Cardiac septum (tissue), 1 donor: ENCODE data around the gene GAS2L2. TPM values are rescaled to one million over a fixed set of nuclear protein-coding genes. Genes with fewer than 3 reads are reported as not detected.
A peak's percentile ranks its signal among the peaks of the same experiment; 100 is the strongest.

ENCODE experiments used
- DNase-seq: peaks from one replicate; pipeline ENCODE4 v3.0.0-alpha.2; 2020; ENCODE audit warnings: low spot score
- intact Hi-C: fragments of 100-400 bp; cut with DNase I; formaldehyde crosslinking; loops from one replicate; pipeline ENCODE4 v1.14.0; 2022
- total RNA-seq: library from RNA; stranded (reverse); fragmentation: NEBNext Ultra II Directional; extraction: Animal tissue kit (Norgen Biotek cat#: 25700); gene quantifications from one replicate; pipeline ENCODE4 v1.2.1, GENCODE V29; 2021
- donor health status: DM: no; HTN: no; CAD: no.

The GAS2L2 gene
- total RNA-seq, 1 donor from 2014 or later = 0.08 TPM

DNA sequence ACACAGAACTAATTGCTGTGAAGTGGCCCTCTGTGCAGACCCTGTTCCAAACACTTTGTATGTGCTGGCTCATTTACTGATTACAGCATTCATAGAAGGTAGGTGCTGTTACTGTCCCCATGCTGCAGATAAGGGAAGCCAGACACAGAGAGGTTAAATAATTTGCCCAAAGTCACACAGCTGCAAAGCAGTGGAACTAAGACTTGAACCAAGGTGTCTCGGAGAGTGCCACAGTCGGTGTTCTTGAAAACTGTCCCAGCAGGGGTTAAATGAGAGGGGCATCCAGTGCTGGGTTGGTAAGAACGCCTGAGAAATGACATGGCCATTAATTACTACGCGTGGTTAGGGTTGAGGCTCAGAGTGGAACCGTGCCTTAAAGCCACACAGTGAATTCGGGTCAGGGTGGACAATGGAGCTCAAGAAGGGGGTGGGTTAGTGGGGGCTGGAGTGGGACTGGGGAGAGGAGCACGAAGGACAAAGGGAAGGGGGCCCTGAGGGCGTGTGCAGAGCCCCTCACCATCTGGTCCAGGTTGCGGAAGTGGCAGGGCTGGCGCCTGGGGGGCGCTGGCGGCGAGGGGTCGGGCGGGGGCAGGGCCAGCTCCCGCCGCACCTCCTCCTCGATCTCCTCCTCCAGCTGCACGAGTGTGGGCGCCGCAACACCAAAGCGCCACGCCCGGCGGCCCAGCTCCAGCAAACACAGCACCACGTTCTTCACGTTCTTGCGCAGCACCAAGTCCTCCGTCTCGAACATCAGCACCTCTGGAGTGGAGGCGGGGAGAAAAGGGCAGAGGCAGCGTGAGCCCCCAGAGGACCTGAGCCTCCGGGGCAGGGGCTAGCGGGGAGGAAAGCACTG is 3.3 kb downstream of the GAS2L2 start:
- DNase-seq = no peak
- intact Hi-C loops = no loop called here

DNA sequence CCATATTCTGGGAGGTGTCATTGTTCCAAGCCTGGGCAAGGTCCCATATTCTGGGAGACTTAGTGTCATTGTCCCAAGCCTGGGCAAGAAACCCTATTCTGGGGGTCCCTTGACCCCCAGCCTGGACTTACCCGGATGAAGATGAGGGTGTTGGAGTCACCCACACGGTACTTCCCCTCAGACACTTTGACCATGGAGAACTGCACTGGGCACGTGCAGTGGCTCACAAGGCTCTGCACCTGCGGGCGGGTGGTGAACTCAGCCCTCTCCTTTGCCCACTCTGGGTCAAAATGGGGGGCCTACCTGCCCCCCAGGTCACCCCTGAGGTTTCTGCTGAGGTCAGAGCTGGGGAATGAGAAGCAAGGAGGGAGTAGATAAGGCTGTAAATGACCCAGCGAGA is 4.1 kb downstream of the GAS2L2 start:
- DNase-seq = no peak
- intact Hi-C loops = no loop called here

- DNase-seq = no peak
- intact Hi-C loops = no loop called here
Observed at GRCh38 chr17:35748341-35748841, 4.6 kb downstream of the GAS2L2 start.

DNA sequence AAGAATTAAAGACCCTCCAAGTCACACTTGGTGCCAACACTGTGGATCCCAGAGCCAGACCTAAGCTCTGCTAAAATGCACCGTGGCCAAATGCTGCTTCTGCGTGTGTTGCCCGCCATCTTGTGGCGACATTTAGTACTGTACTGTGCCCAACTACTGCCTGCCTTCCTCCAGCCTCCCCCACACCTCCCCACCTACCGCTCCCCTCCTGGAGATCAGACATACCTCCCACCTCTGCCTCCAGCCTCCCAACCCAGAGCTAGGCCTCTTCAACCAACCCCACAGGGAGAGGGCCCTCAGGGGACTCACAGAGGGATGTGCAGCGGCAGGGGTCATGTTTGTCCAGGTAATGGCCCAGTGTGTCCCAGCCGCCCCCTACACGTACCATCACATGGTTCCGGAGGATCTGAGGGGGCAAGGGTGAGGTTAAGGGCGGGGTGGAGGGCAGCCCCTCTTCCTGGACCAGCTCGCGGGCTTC is 5.5 kb downstream of the GAS2L2 start:
- DNase-seq = no peak
- intact Hi-C loops = loop anchor here (2.0 kb wide), 2 partner anchors 87 to 135 kb away; no protein-coding TSS in a partner anchor

- DNase-seq = no peak
Observed at GRCh38 chr17:35745749-35746320, 7.2 kb downstream of the GAS2L2 start.

DNA sequence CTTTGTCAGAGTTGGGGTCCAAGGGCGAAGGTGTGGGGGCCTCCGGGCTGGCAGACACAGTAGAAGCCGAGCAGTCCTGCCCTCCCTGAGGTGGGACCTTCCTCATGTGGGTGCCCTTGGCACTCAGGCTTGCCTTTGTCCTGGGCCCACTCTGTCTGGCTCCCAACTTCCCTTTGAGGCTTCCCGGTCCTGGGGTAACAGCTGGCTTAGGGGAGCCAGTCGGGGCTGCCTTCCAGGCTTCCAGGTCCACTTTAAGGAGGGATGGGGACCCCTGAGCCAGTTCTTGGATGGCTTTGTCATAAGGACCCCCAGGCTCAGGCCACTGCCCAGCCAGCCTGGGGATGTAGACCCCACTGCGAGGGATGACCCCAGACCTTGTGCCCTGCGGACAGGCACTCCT is 7.8 kb downstream of the GAS2L2 start:
- no peak for DNase-seq
- intact Hi-C loops = no loop called here

More at GRCh38 chr17:35745749-35746320, 7.2 kb downstream of the GAS2L2 start:
- intact Hi-C loops = loop anchor here (2.0 kb wide), 2 partner anchors 85 to 133 kb away; no protein-coding TSS in a partner anchor

DNA sequence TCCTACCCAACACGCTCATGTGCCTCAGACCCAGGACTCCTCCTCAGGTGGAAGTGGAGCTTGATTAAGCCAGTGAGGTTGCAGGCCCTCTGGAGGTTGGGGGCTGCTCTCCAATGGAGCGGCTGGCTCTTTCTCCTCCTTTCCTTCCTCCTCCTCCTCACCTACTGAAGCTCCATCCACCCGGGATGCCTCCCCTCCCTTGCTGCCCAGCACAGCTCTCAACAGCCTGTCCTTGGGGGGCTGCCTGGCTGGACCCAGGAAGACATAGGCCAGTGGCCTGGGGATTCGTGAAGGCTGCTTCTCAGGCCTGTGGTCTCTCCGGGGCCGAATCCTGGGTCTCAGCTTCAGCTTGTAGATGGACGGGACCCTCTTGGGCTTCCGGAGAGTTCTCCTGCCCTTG is 8.2 kb downstream of the GAS2L2 start:
- no peak for DNase-seq
- intact Hi-C loops = no loop called here

- intact Hi-C loops = no loop called here
- DNase-seq = no peak
Observed at GRCh38 chr17:35743626-35744328, 9.3 kb downstream of the GAS2L2 start.

GRCh38 chr17:35742896-35743477 is 10.1 kb downstream of the GAS2L2 start:
- DNase-seq = no peak
- intact Hi-C loops = no loop called here

- DNase-seq = no peak
- intact Hi-C loops = no loop called here
Observed at GRCh38 chr17:35742496-35742895, 10.5 kb downstream of the GAS2L2 start.

GRCh38 chr17:35740997-35741931 is 11.8 kb downstream of the GAS2L2 start:
- DNase-seq = no peak
- intact Hi-C loops = no loop called here

DNA sequence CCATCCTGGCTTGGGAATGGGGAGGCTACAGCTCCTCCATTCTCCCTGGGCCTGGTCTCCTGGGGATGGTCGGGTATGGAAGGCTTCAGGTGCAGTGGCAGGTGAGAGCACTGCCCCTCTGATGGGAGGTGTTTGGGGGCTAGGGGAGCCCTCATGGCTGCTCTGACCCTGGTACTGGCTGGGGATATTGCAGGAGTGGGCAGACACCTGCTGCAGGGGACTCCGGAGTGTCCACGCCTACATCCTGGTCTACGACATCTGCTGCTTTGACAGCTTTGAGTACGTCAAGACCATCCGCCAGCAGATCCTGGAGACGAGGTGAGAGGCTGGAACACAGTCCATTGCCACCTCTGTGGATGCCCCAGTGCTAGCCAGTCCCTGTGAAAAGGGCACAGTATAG is 12.8 kb downstream of the GAS2L2 start:
- DNase-seq = no peak
- intact Hi-C loops = no loop called here

DNA sequence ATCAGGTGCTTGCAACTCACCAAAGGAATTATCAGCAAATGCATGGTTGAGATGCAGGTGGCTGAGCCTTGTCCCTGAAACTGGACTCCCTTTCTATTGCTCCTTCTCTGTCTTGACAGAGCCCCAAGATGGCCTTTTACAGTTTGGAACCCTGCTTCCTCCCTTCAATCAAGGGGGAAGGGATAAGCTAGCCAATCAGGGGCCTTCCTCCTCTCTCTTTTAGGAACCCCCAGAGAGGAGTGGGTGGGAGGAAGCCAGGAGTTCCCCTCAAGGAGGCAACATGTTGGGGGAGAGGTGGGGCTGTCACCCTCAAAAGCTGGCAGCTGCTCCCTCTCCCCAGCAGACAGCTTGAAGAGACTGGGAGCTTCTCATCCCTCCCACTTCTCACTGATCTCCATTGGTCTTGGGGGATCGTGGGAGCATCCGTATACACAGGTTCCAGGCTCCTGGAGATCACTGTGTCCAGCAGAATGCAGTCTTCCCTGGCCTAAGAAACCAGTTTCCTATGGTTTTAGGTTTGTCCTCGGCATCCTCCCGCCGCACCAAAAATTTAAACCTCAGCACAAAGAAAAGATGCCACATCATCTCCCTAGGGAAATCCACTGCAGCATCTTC is 14.4 kb downstream of the GAS2L2 start:
- DNase-seq = no peak

GRCh38 chr17:35736236-35736635 is 16.8 kb downstream of the GAS2L2 start:
- DNase-seq = no peak
- intact Hi-C loops = no loop called here

More for the DNA sequence above, 14.4 kb downstream of the GAS2L2 start:
- intact Hi-C loops = no loop called here

- intact Hi-C loops = no loop called here
- DNase-seq = no peak
Observed at GRCh38 chr17:35735036-35735805, 17.8 kb downstream of the GAS2L2 start.

DNA sequence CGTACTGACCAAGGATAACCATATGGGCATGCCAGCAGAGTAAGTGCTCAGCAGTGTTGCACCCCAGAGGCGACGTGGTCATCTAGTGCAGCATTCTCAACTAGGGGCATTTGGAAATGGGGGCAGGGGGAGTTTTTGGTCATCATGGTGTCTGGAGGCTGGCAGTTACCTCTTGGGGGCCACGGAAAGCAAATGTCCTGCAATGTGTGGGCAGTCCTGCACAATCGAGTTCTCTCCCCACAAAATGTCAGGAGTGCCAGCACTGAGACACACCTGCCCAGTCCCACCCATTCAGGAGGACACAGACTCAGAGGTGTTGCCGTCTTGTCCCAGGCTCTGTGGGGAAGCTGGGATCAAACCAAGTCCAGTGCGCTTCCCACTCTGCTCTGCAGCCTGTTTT is 18.6 kb downstream of the GAS2L2 start:
- intact Hi-C loops = loop anchor here (5.0 kb wide), 2 partner anchors 37 to 122 kb away; no protein-coding TSS in a partner anchor
- no peak for DNase-seq

- intact Hi-C loops = loop anchor here (5.0 kb wide), 2 partner anchors 36 to 121 kb away; no protein-coding TSS in a partner anchor
- DNase-seq = peak; percentile 71
Observed at GRCh38 chr17:35733366-35733765, 19.7 kb downstream of the GAS2L2 start.
